ENCODE results near the gene RPAP3.

GRCh38 chr12:47733142-47733541 lies 27.3 kb upstream of the RPAP3 start:
- TF ChIP-seq POLR2AphosphoS5 (IDR thresholded peaks at IDR 0.05; ENCODE audit: low read depth) (no peak), EZH2phosphoT487 (IDR thresholded peaks at IDR 0.05; ENCODE audit: unreplicated experiment) (no peak), JUNB (IDR thresholded peaks at IDR 0.05; ENCODE audit: unreplicated experiment) (no peak)
- TF ChIP-seq, protein P1, sequence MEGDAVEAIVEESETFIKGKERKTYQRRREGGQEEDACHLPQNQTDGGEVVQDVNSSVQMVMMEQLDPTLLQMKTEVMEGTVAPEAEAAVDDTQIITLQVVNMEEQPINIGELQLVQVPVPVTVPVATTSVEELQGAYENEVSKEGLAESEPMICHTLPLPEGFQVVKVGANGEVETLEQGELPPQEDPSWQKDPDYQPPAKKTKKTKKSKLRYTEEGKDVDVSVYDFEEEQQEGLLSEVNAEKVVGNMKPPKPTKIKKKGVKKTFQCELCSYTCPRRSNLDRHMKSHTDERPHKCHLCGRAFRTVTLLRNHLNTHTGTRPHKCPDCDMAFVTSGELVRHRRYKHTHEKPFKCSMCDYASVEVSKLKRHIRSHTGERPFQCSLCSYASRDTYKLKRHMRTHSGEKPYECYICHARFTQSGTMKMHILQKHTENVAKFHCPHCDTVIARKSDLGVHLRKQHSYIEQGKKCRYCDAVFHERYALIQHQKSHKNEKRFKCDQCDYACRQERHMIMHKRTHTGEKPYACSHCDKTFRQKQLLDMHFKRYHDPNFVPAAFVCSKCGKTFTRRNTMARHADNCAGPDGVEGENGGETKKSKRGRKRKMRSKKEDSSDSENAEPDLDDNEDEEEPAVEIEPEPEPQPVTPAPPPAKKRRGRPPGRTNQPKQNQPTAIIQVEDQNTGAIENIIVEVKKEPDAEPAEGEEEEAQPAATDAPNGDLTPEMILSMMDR (conservative IDR thresholded peaks at IDR 0.05; ENCODE audit: low read depth in 2 of 2) = no peak

Data from GM23338 (cell line).